ENCODE results near the gene HLA-A.

The HLA-A gene

GRCh38 chr6:29933955-29934354 is 8.4 kb upstream of the HLA-A start:
- DNase-seq (ENCODE audit: low read depth in 2 of 3, low spot score in 2 of 3) = no peak

DNA sequence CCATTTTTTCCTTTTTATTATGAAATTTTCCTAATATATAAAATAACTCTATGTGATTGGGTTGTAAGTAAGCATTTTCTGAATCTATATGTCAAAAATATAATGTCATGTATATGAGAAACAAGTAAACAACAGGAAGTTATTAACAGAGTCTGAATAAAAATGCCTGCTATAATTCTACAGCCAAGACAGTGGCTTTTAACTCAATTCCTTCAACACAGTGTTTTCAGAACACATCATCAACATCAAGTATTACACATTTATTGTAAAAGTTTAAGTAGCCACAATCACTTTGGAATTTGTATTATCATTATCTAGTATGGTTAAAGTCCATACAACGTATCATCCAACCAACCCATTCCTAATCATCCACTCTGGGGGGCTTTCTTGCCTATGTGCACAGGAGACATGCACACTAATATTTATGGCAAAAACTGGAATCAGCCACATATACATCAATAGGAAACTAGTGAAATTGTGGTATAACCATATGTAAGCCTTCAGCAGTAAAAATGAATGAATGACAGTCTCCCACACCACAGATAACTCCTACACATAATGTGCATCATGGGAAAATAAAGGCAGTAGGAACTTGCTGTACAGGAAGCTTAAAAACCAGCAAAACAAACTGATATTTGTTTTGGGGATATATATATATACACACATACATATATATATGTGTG is 6.9 kb upstream of the HLA-A start:
- DNase-seq (ENCODE audit: low read depth in 2 of 3, low spot score in 2 of 3) = no peak

- no peak for DNase-seq (ENCODE audit: low read depth in 2 of 3, low spot score in 2 of 3)
Measured at GRCh38 chr6:29938746-29939508, 3.4 kb upstream of the HLA-A start.

DNA sequence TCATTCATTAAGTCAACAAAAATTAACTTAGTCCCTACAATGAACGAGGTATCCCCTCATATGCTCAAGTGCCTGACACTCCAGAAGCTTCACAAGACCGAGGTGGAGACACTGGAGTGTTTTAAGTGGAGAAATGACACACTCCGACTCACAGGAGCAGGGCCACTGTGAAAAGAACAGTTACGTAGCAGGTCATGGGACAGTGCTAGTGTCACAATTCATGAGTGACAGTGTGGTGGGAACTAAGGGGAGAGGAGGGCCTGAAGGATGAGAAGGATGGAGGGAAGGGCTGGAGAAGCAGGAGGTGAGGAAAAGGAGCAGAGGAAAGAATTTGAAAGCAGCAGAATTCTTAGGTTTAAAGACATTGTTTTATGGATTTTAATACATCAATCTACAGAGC is 1.3 kb upstream of the HLA-A start:
- DNase-seq (ENCODE audit: low read depth in 2 of 3, low spot score in 2 of 3) = no peak

- no peak for DNase-seq (ENCODE audit: low read depth in 2 of 3, low spot score in 2 of 3)
Measured at GRCh38 chr6:29941471-29941870, 861 bp upstream of the HLA-A start.

DNA sequence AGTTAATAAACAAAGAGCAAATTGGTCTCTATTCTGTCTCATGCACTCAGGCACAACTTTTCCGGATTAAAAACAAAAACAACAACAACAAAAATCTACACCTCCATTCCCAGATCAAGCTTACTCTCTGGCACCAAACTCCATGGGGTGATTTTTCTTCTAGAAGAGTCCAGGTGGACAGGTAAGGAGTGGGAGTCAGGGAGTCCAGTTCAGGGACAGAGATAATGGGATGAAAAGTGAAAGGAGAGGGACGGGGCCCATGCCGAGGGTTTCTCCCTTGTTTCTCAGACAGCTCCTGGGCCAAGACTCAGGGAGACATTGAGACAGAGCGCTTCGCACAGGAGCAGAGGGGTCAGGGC is 437 bp upstream of the HLA-A start:
- DNase-seq (ENCODE audit: low read depth in 2 of 3, low spot score in 2 of 3) = no peak

DNA sequence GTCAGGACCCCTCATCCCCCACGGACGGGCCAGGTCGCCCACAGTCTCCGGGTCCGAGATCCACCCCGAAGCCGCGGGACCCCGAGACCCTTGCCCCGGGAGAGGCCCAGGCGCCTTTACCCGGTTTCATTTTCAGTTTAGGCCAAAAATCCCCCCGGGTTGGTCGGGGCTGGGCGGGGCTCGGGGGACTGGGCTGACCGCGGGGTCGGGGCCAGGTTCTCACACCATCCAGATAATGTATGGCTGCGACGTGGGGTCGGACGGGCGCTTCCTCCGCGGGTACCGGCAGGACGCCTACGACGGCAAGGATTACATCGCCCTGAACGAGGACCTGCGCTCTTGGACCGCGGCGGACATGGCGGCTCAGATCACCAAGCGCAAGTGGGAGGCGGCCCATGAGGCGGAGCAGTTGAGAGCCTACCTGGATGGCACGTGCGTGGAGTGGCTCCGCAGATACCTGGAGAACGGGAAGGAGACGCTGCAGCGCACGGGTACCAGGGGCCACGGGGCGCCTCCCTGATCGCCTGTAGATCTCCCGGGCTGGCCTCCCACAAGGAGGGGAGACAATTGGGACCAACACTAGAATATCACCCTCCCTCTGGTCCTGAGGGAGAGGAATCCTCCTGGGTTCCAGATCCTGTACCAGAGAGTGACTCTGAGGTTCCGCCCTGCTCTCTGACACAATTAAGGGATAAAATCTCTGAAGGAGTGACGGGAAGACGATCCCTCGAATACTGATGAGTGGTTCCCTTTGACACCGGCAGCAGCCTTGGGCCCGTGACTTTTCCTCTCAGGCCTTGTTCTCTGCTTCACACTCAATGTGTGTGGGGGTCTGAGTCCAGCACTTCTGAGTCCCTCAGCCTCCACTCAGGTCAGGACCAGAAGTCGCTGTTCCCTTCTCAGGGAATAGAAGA is 978 bp downstream of the HLA-A start:
- DNase-seq (ENCODE audit: low read depth in 2 of 3, low spot score in 2 of 3) = no peak

DNA sequence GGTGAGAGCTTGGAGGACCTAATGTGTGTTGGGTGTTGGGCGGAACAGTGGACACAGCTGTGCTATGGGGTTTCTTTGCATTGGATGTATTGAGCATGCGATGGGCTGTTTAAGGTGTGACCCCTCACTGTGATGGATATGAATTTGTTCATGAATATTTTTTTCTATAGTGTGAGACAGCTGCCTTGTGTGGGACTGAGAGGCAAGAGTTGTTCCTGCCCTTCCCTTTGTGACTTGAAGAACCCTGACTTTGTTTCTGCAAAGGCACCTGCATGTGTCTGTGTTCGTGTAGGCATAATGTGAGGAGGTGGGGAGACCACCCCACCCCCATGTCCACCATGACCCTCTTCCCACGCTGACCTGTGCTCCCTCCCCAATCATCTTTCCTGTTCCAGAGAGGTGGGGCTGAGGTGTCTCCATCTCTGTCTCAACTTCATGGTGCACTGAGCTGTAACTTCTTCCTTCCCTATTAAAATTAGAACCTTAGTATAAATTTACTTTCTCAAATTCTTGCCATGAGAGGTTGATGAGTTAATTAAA is 3.0 kb downstream of the HLA-A start:
- DNase-seq (ENCODE audit: low read depth in 2 of 3, low spot score in 2 of 3) = no peak

DNA sequence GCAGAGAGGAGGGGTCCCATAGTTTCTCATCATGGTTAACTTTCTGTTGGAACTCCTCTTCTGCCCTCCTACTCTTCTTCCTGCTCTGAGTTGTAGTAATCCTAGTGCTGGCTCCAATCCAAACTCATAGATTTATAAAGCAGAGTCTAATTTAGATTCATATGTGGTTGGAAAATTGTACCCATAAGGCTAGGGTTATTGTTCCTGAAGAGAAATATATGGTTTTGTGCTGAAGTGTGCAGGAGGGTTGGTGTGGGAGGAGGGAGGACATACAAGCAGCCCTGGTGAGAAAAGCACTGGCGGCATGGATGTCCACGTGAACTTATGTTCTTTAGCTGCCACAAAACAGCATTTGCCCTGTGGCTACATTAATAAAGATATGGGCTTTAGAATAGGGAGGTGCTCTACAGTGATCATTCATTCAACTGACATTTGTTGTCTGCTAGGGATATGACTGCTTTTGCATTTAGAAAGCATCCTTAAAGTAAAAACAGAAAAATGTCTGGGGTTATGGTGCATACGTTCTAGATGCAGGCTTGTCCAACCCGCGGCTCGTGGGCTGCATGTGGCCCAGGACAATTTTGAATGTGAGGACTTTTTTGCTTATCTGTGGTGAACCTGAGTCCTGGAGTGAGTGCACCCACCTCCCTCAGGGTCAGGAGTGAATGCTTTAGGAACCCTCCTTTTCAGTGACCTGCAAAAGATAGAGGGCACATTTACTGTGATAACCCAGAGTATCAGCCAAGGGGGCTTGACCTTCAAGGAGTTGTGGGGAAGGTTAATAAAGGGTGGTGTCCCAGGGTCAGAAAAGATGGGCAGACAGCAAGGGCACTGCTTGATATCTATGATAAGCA is 4.1 kb downstream of the HLA-A start:
- no peak for DNase-seq (ENCODE audit: low read depth in 2 of 3, low spot score in 2 of 3)

GRCh38 chr6:29947077-29947980 is 5.0 kb downstream of the HLA-A start:
- no peak for DNase-seq (ENCODE audit: low read depth in 2 of 3, low spot score in 2 of 3)

- no peak for DNase-seq (ENCODE audit: low read depth in 2 of 3, low spot score in 2 of 3)
Measured at GRCh38 chr6:29948277-29948676, 5.9 kb downstream of the HLA-A start.

DNA sequence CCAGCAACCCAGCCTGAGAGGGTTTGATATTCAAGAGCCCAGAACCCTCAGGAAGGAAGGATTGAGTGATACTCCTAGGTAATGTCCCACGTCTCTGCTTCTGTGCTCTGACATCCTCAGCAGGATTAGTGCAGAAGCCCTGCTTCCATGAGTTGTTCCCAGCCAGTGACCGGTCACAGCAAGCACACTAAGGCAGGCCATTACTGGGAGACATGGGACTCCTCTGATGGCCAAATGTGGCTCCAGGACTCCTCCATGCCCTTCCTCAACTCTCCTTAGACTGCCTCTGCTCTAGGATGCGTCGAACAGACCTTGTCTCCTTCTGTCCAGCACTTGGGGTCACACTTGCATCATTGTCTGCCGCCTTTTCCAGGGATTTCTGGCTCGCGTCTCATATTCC is 7.6 kb downstream of the HLA-A start:
- no peak for DNase-seq (ENCODE audit: low read depth in 2 of 3, low spot score in 2 of 3)

DNA sequence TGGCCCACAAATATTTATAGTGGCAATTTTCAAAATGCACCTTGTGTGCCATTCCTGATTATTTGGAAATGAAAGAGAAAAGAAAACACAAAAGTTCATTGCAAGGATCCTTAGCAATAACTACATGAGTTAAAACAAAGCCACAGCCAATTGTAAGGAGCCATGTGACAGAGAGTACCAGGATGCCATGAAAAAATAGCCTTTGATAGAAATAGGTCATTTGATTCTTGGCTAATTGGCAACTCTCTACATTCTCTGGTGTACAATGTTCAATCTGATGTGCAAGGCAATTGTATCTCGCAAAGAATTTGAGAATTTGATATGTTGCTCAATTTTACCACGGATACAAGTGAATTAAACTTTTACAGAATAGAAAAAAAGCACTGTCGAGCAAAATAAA is 9.6 kb downstream of the HLA-A start:
- no peak for DNase-seq (ENCODE audit: low read depth in 2 of 3, low spot score in 2 of 3)

DNA sequence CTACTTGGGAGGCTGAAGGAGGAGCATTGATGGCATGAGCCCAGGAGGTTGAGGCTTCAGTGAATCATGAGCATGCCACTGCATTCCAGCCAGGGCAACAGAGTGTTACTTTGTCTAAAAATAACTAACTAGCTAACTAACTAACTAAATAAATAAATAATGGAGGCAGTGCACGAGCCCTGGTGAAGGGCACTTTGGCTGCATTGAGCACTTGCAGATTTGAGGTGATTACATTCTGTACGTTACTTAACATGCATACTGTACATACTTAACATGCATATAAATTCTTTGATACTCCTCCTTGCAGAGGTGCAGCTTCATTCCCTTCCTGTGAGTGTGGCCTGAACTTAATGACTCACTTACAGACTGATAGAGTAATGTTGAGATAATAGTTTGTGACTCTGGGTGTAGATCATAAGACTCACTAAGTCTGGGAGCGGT is 10.7 kb downstream of the HLA-A start:
- DNase-seq (ENCODE audit: low read depth in 2 of 3, low spot score in 2 of 3) = no peak

DNA sequence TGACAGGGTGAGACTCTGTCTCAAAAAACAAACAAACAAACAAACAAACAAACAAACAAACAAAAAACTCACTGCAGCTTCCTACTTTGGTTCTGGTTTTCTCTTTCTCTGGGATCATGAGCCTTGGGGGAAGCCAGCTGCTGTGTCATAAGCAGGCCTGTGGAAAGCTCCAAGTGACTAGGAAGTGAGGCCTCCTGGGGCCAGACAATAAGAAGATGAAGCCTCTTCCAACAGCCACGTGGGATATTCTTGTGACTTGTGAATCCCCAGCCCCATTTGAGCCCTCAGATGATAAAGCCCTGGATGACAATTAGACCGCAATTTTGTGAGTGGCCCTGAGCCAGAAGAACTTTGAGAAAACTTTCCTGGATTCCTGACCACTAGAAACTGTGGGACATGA is 11.4 kb downstream of the HLA-A start:
- no peak for DNase-seq (ENCODE audit: low read depth in 2 of 3, low spot score in 2 of 3)

- DNase-seq (ENCODE audit: low read depth in 2 of 3, low spot score in 2 of 3) = no peak
Measured at GRCh38 chr6:29954272-29954671, 11.9 kb downstream of the HLA-A start.

DNA sequence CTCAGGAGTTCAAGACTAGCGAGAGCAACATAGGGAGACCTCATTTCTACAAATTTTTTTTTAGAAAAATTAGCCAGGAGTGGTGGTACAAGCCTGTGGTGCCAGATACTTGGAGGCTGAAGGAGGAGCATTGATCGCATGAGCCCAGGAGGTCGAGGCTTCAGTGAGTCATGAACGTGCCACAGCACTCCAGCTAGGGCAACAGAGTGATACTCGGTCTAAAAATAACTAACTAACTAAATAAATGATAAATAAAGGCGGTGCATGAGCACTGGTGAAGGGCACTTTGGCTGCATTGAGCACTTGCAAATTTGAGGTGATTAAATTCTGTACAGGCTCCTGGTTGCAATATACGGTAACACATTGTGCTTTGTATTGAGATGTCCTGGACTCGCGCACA is 13.5 kb downstream of the HLA-A start:
- DNase-seq (ENCODE audit: low read depth in 2 of 3, low spot score in 2 of 3) = no peak

GRCh38 chr6:29956518-29956917 is 14.2 kb downstream of the HLA-A start:
- DNase-seq (ENCODE audit: low read depth in 2 of 3, low spot score in 2 of 3) = no peak

DNA sequence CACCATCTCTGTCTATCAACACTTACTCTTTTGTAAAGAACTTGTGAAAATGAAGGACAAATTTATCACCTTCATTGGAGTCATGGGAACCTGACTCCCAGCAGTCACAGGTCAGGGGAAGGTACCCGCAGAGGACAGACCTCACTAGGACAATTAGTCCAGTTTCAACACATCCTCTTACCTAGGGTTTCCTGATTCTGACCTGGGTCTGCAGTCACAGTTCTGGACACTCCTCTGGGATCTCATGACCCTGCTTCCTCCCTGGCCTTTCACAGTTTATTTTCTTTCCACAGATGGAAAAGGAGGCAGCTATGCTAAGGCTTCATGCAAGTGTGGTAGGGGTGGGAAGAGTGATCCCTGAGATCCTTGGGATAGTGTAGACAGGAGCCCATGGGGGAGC is 15.7 kb downstream of the HLA-A start:
- DNase-seq (ENCODE audit: low read depth in 2 of 3, low spot score in 2 of 3) = no peak

- no peak for DNase-seq (ENCODE audit: low read depth in 2 of 3, low spot score in 2 of 3)
Measured at GRCh38 chr6:29958921-29959320, 16.6 kb downstream of the HLA-A start.
